Neutrophil (primary cell): Measurements from ENCODE around the gene NET1.

Experiments used
- H3K27ac ChIP-seq: fragments of 200-600 bp; sonication (generic); 2 replicates; pipeline ENCODE4 v1.5.1; 2016; ENCODE audit warnings: mild to moderate bottlenecking, moderate library complexity
- H3K27me3 ChIP-seq: fragments of 200-600 bp; sonication (generic); 2 replicates; pipeline ENCODE4 v1.6.0; 2016; ENCODE audit warnings: mild to moderate bottlenecking
- H3K36me3 ChIP-seq: fragments of 200-600 bp; sonication (generic); 2 replicates; pipeline ENCODE4 v1.5.1; 2017
- H3K4me1 ChIP-seq, 2 experiments: fragments of 200-600 bp in 1 of 2; sonication (generic) in 1 of 2; 1 replicate in 1 of 2; 2 replicates in 1 of 2; pipeline versions ENCODE4 v1.5.1 to v1.6.1; 2013 to 2016; ENCODE audit warnings: low read depth in 1 of 2, low read length in 1 of 2, mild to moderate bottlenecking in 1 of 2, moderate library complexity in 1 of 2; ENCODE audit not compliant: control insufficient read depth in 1 of 2, insufficient read depth in 1 of 2
- H3K4me3 ChIP-seq, 2 experiments: fragments of 200-600 bp in 1 of 2; sonication (generic) in 1 of 2; 1 replicate in 1 of 2; 2 replicates in 1 of 2; pipeline ENCODE4 v1.5.1; 2013 to 2016; ENCODE audit warnings: low read depth in 1 of 2, low read length in 1 of 2, mild to moderate bottlenecking in 1 of 2, moderate library complexity in 1 of 2
- H3K9me3 ChIP-seq: fragments of 200-600 bp; sonication (generic); 2 replicates; pipeline ENCODE4 v1.5.1; 2016
- CTCF ChIP-seq: fragments of 200-600 bp; sonication (generic); IDR thresholded peaks from 2 replicates; pipeline ENCODE4 v1.5.1; 2016; ENCODE audit warnings: antibody characterized with exemption

Gene NET1

GRCh38 chr10:5450605-5451384 lies 38.4 kb downstream of the NET1 start:
- Histone ChIP-seq H3K27me3 (no peaks in the 10 kb centered on the region), H3K4me1 (peaks cover 12 to 20% of the 10 kb centered on the region in 2 experiments), H3K27ac (no peak overlapping the region), H3K4me3 (no peak overlapping the region), H3K9me3 (no peaks in the 10 kb centered on the region), H3K36me3 (peaks cover 36% of the 10 kb centered on the region)
- TF ChIP-seq CTCF: no peak

- Histone ChIP-seq H3K9me3 (no peaks in the 10 kb centered on the region), H3K4me3 (no peak overlapping the region), H3K27me3 (no peaks in the 10 kb centered on the region), H3K27ac (no peak overlapping the region), H3K4me1 (no peaks in the 10 kb centered on the region), H3K36me3 (peaks cover 47% of the 10 kb centered on the region)
- TF ChIP-seq CTCF: no peak
Observed at GRCh38 chr10:5453749-5454489, 41.6 kb downstream of the NET1 start.

- Histone ChIP-seq H3K27ac (no peak overlapping the region), H3K9me3 (no peaks in the 10 kb centered on the region), H3K4me3 (no peak overlapping the region), H3K27me3 (no peaks in the 10 kb centered on the region), H3K4me1 (no peaks in the 10 kb centered on the region), H3K36me3 (peaks cover 60% of the 10 kb centered on the region)
- no peak for TF ChIP-seq CTCF
Observed at GRCh38 chr10:5456563-5456962, 44.2 kb downstream of the NET1 start.

GRCh38 chr10:5457741-5458140 lies 45.4 kb downstream of the NET1 start:
- no peaks in the 10 kb centered on the region for H3K4me1 ChIP-seq
- peaks cover 53% of the 10 kb centered on the region for H3K36me3 ChIP-seq
- TF ChIP-seq CTCF: no peak
- H3K27ac ChIP-seq: no peak overlapping the region
- H3K27me3 ChIP-seq: no peaks in the 10 kb centered on the region
- H3K4me3 ChIP-seq: no peak overlapping the region
- H3K9me3 ChIP-seq: no peaks in the 10 kb centered on the region

GRCh38 chr10:5458425-5458824 lies 46.1 kb downstream of the NET1 start:
- no peak for TF ChIP-seq CTCF
- Histone ChIP-seq H3K4me3 (no peak overlapping the region), H3K4me1 (no peaks in the 10 kb centered on the region), H3K9me3 (no peaks in the 10 kb centered on the region), H3K36me3 (peaks cover 46% of the 10 kb centered on the region), H3K27me3 (no peaks in the 10 kb centered on the region), H3K27ac (no peak overlapping the region)
